ENCODE measurements around the gene EPB41L2.

The EPB41L2 gene

GRCh38 chr6:130907687-130908086 is 155.4 kb downstream of the EPB41L2 start:
- DNase-seq (ENCODE audit: low read depth): no peak

- DNase-seq (ENCODE audit: low read depth): no peak
Measured at GRCh38 chr6:130906736-130907381, 156.2 kb downstream of the EPB41L2 start.

GRCh38 chr6:130903602-130904001 is 159.4 kb downstream of the EPB41L2 start:
- no peak for DNase-seq (ENCODE audit: low read depth)

- no peak for DNase-seq (ENCODE audit: low read depth)
Measured at GRCh38 chr6:130903007-130903406, 160.0 kb downstream of the EPB41L2 start.

GRCh38 chr6:130900913-130901312 is 162.1 kb downstream of the EPB41L2 start:
- no peak for DNase-seq (ENCODE audit: low read depth)

DNA sequence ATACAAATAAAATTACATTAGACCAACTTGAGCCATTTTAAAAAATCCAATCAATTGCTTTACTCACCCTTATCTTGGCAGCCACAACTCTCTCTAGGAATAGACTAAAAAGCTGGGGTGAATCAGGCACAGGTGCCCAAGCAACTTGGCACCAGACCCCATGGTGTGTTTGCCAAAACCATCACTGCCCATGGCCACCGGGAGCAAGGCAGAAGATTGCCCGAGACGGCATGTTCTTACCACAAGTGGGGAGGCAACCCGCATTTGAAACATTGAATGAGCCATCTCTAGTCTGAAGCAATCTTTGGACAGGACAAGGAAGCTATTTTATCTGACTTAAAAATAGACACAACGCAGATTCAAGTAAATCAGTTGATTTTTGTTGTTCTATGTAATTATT is 166.8 kb downstream of the EPB41L2 start:
- DNase-seq (ENCODE audit: low read depth): no peak

DNA sequence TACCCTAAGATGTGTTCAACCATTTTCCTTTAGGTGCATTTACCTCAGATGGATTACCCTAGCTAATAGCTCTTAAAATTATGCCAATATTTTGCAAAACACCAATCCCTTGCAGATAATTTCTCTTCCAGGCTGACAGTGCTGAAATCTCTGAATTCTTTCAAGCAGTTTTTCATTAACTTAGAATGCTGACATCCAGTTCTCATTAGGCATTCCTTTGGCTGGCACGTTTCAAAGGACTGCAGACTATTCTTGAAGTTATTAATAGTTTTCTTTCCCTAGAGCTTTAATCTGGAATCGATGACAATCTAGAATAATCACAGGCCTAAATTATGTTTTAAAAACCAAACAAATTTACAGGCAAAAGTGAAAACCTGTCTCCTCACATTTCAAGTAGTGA is 167.5 kb downstream of the EPB41L2 start:
- no peak for DNase-seq (ENCODE audit: low read depth)

GRCh38 chr6:130893766-130894165 is 169.3 kb downstream of the EPB41L2 start:
- DNase-seq (ENCODE audit: low read depth): no peak

DNA sequence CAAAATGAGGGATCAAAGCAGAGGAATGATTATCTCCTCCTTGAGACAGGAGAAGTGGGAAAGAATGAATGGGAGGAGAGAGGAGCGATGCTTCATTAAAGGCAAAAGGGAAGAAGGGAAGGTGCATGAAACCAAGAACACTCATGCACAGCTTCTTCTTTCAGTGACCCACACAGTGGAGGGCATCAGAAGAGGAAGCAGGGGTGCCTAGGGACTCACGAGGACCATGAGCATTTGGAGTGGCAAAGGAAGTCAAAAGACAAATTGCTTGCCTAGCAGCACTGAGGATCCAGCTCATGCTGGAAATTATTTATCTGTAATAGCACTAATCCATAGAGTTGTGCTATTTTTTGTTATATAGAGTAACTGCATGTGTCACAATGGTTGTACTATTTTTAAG is 169.8 kb downstream of the EPB41L2 start:
- DNase-seq (ENCODE audit: low read depth): no peak

GRCh38 chr6:130890521-130890971 is 172.5 kb downstream of the EPB41L2 start:
- no peak for DNase-seq (ENCODE audit: low read depth)

- DNase-seq (ENCODE audit: low read depth): no peak
Measured at GRCh38 chr6:130889423-130889822, 173.6 kb downstream of the EPB41L2 start.

GRCh38 chr6:130888246-130888645 is 174.8 kb downstream of the EPB41L2 start:
- no peak for DNase-seq (ENCODE audit: low read depth)

GRCh38 chr6:130886966-130887365 is 176.1 kb downstream of the EPB41L2 start:
- no peak for DNase-seq (ENCODE audit: low read depth)

DNA sequence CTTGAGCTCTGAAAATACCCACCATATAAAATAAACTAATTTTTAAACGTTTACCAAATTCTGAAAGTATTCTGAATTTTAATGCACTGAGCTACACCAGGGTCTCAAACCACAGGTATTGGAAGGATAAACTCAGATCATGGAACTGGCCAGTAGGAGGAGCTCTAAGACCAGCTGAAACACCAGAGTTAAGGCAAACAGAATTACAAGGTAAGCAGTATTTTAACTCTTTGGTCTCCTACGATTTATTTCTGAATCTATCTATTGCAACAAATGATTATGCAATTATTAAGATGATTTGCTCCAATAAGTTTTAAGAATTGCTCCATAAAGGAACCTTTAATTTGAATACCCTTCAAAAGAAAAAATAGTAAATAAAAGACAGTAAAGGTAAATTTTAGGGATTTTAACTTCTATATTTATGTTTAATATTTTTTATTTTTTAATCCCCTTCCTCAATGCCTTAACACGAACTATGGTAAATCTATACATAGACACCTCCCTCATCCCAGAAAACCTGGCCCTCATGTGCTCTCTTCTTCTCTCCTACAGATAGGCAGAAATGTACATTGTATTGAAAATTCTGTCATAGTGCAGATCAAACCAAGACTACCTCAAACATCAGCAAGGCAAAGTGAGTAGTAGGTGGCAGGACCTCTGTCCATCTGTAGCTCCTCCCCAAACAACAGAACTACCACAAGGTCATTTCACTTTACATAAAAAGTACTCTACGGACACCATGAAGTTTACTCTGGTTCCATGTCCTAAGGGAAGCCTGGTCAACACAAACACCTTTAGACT is 177.5 kb downstream of the EPB41L2 start:
- DNase-seq (ENCODE audit: low read depth): peak; percentile 55

DNA sequence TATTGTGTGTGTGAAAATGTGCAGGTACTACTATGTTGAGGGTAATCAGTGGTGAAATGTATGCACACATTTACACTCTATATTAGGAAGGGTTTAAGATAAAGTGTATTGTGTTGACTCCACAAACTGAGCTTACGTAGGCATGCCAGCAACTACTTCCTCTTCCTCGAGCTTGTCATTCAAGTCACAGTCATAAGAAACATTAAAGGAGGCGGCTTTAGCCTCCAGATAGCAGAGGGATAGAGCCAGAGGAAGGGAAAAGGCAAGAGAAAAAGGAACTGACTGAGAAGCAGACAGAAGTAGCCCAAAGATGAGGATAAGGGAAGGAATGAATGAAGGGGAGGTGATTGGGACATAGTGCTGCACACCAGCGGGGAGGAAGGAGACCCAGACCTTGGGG is 180.7 kb downstream of the EPB41L2 start:
- DNase-seq (ENCODE audit: low read depth): no peak

DNA sequence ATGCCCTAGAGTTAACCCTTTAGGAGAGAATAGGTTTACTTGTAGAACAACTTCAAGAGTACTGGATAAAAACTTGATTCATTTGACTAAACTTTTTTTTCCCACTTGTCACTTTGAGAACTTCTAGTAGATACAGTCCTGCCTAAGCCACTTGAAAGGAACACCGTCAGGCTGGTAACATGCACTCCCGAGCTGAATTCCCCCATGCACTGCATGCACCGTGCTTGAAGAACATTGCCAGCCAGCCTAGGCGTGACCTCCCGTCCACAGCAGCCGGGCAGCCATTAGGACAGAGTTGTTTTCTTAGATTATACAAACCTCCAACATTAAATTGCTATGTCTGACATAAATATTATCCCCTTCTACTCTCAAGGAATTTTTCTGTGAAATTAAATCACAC is 183.2 kb downstream of the EPB41L2 start:
- no peak for DNase-seq (ENCODE audit: low read depth)

- no peak for DNase-seq (ENCODE audit: low read depth)
Measured at GRCh38 chr6:130873746-130874145, 189.3 kb downstream of the EPB41L2 start.

DNA sequence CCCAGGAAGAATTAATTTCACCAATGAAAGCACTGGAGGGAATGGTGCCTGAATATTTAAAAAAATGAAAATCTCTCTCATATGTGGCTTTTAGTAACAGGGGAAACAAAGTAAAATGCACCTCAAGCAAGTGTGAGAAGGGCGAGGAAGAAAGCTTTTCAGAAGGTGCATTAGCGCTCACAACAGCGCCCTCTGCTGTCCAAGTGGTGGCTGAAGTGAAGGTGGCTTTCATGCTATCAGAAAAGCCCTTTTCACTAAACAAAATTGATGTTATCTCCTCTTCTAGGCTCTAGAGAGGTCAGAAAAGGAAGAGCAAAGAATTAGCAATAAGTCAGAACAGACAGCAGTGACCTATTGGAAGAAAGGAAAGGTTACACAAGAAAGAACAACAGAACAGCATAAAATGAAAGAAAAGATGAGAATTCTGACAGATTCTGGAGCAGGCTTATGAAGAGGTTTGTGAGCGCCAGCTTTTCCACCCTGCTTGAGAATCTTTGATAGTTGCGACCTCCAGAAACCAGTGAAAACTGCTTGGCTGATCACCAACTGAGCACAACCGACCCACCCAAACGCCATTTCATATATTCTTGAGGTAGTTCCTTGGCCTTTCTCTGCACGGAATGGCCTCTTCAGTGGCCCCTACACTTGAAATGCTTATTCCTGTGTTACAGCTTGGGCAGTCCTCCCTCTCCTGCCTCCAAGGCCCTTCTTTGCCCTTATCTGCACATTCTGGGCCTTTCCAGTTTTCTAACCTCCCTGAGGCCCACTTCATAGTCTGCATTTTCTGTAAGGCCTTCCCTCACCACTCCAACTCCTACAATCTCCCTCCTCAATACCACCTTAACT is 190.6 kb downstream of the EPB41L2 start:
- DNase-seq (ENCODE audit: low read depth): peak; percentile 64

DNA sequence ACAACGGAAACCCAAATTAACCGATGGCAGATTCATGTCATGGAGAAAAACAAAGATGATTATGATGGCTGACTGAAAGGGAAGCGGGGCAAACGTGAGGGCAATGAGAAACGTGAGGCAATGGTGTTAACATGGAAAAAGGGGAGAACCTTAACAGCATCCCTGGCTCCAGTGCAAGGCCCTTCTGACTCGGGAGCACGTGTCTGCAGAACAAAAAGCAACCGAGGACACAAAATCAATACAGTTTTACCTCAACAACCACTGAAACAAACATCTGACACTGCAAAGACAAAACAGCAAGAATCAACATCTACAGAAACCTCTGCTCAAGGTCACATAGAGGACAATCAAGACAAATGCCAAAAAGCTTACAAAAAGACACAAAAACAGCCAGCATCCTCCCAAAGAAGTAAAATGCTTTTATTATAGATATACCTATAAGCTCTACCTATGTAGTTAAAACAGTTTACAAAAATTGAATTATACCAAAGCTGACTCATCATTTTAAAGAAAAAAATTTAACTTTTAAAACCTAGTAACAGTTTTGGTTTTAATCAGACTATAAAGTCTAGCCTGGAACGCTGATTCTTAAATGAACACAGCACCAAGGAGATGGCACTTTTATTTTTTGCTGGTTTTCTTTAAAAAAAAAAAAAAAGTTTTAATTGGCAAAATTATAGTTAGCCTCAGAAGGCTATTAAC is 192.7 kb downstream of the EPB41L2 start:
- DNase-seq (ENCODE audit: low read depth): no peak

- DNase-seq (ENCODE audit: low read depth): no peak
Measured at GRCh38 chr6:130869681-130870080, 193.4 kb downstream of the EPB41L2 start.

DNA sequence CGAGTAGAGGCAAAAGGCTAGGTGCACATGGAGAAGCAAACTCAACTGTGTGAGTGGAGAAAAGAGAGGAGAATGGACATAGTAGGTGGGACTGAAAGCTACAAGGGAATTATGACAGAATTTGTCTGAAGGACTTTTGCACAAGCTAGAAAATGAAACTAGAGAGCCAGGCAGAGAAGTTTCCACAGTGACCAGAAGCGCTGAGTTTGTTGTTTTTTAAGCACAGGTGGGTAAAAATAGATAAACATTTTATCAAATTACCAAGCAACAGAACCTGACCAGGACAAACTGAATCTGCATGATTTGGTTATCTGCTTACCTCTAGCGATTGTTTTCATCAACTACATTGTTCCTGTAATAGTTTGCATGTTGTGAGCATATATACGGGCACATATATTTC is 197.3 kb downstream of the EPB41L2 start:
- no peak for DNase-seq (ENCODE audit: low read depth)

- no peak for DNase-seq (ENCODE audit: low read depth)
Measured at GRCh38 chr6:130864344-130864743, 198.7 kb downstream of the EPB41L2 start.
